OCI-LY7 (cell line): ENCODE measurements around the gene HS3ST3A1. TPM values are rescaled to one million over a fixed set of nuclear protein-coding genes. Genes with fewer than 3 reads are reported as not detected.

Experiments used
- BruUV-seq: library from RNA; stranded (reverse); fragments of 400-500 nt; replicated peaks from 2 replicates; lab custom pipeline; 2021; lab: Mats Ljungman, UMichigan
- CTCF ChIA-PET: fragments of 300-600 bp; sonication (Branson Sonifier 250); formaldehyde crosslinking; loops from one replicate; lab custom pipeline; 2022; ENCODE audit warnings: antibody characterized with exemption; ENCODE audit not compliant: unreplicated experiment; lab: Charles Lee
- POLR2A ChIA-PET: fragments of 300-600 bp; sonication (Branson Sonifier 250); formaldehyde crosslinking; loops from one replicate; lab custom pipeline; 2022; ENCODE audit warnings: antibody characterized with exemption; lab: Charles Lee
- DNase-seq: peaks from one replicate; pipeline ENCODE4 v3.0.0-alpha.2; 2015; ENCODE audit warnings: low spot score
- H2AFZ ChIP-seq: fragments of 200-600 bp; sonication (generic), shearing (Covaris generic); 2 replicates; pipeline ENCODE4 v1.6.1; 2014; ENCODE audit warnings: mild to moderate bottlenecking, antibody characterized with exemption, low read length, moderate library complexity
- H3K27ac ChIP-seq: fragments of 200-600 bp; sonication (generic); 2 replicates; pipeline ENCODE4 v1.5.1; 2014; ENCODE audit warnings: mixed run types, low read depth, mild to moderate bottlenecking, moderate library complexity, low read length, inconsistent platforms; ENCODE audit not compliant: poor library complexity, severe bottlenecking
- H3K36me3 ChIP-seq: fragments of 200-600 bp; sonication (generic); 2 replicates; pipeline ENCODE4 v1.6.1; 2014; ENCODE audit warnings: mild to moderate bottlenecking, antibody characterized with exemption, low read length, moderate library complexity, mixed read lengths; ENCODE audit not compliant: insufficient read depth
- H3K4me1 ChIP-seq: fragments of 200-600 bp; sonication (generic); 2 replicates; pipeline ENCODE4 v1.5.1; 2014; ENCODE audit warnings: mild to moderate bottlenecking, low read length; ENCODE audit not compliant: insufficient read depth, poor library complexity, severe bottlenecking
- H3K4me2 ChIP-seq: fragments of 200-600 bp; sonication (generic); 2 replicates; pipeline ENCODE4 v1.6.1; 2014; ENCODE audit warnings: mild to moderate bottlenecking, low read length
- H3K4me3 ChIP-seq: fragments of 200-600 bp; sonication (generic); 2 replicates; pipeline ENCODE4 v1.5.1; 2014; ENCODE audit warnings: mild to moderate bottlenecking, low read depth, low read length; ENCODE audit not compliant: poor library complexity, severe bottlenecking
- H3K79me2 ChIP-seq: fragments of 200-600 bp; sonication (generic); 2 replicates; pipeline ENCODE4 v1.6.1; 2016; ENCODE audit warnings: low read depth, mild to moderate bottlenecking, low read length, moderate library complexity, mixed read lengths; ENCODE audit not compliant: insufficient read depth
- H3K9me2 ChIP-seq: fragments of 200-600 bp; sonication (generic); 2 replicates; pipeline ENCODE4 v1.6.1; 2016; ENCODE audit warnings: mild to moderate bottlenecking, low read length, mixed read lengths; ENCODE audit not compliant: insufficient read depth
- H3K9me3 ChIP-seq: fragments of 200-600 bp; sonication (generic); 2 replicates; pipeline ENCODE4 v1.6.1; 2014; ENCODE audit warnings: mild to moderate bottlenecking, mixed run types, low read length, mixed read lengths
- H4K20me1 ChIP-seq: fragments of 200-600 bp; sonication (generic); 2 replicates; pipeline ENCODE4 v1.6.1; 2014; ENCODE audit warnings: mild to moderate bottlenecking, antibody characterized with exemption, low read length, moderate library complexity, mixed read lengths; ENCODE audit not compliant: insufficient read depth
- EZH2phosphoT487 ChIP-seq: fragments of 200-600 bp; sonication (generic); IDR thresholded peaks from 2 replicates; pipeline ENCODE4 v1.6.1; 2018; ENCODE audit warnings: low read depth, borderline replicate concordance, mild to moderate bottlenecking, mixed run types, antibody characterized with exemption, low read length, moderate library complexity, mixed read lengths
- intact Hi-C: fragments of 100-400 bp; cut with micrococcal nuclease; formaldehyde crosslinking; loops from one replicate; pipeline ENCODE4 v1.10.0; 2022; ENCODE audit not compliant: unreplicated experiment
- total RNA-seq, 2 experiments: library from RNA; depleted of rRNA in 1 of 2; stranded (reverse); fragments of >200 nt in 1 of 2; shearing (Covaris generic) in 1 of 2; gene quantifications; 2 replicates each; pipeline ENCODE4 v1.2.3, GENCODE V29; 2014 to 2022
- TF ChIP-seq, protein P1 (sequence below): fragments of 200-600 bp; sonication (generic); conservative IDR thresholded peaks from 2 replicates; pipeline ENCODE4 v1.5.1; 2014; ENCODE audit warnings: mild to moderate bottlenecking, antibody characterized with exemption, low read length, moderate library complexity, mixed read lengths

The HS3ST3A1 gene
- total RNA-seq, 2 experiments from 2014 or later = 0.72 TPM; not detected in 1

DNA sequence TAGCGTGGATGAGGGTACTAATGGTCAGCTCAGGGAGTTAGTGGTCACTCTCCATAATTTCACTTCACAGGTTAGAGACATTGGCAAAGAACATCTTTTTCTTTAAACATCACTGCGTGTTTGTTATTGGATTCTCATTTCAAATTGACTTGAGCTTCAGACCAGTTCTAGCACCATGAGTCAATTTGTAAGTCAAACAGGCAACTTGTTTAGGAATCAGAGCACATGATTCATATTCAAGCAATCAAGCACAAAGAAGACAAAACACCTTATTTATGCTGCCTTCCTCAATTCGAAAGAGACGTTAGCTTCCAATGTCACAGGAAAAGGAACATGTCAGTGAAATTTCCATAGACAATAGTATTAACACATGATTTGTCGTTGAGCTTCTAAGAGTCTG lies 62.3 kb downstream of the HS3ST3A1 start:
- H3K4me3 ChIP-seq = no peak overlapping the region

GRCh38 chr17:13538841-13539411 lies 62.8 kb downstream of the HS3ST3A1 start:
- no peak overlapping the region for H3K4me3 ChIP-seq
- H3K36me3 ChIP-seq = no peaks in the 10 kb centered on the region
- no peaks in the 10 kb centered on the region for H3K9me2 ChIP-seq
- intact Hi-C loops = no loop called here
- H3K4me2 ChIP-seq = no peak overlapping the region
- TF ChIP-seq EZH2phosphoT487 = no peak
- TF ChIP-seq, protein P1, sequence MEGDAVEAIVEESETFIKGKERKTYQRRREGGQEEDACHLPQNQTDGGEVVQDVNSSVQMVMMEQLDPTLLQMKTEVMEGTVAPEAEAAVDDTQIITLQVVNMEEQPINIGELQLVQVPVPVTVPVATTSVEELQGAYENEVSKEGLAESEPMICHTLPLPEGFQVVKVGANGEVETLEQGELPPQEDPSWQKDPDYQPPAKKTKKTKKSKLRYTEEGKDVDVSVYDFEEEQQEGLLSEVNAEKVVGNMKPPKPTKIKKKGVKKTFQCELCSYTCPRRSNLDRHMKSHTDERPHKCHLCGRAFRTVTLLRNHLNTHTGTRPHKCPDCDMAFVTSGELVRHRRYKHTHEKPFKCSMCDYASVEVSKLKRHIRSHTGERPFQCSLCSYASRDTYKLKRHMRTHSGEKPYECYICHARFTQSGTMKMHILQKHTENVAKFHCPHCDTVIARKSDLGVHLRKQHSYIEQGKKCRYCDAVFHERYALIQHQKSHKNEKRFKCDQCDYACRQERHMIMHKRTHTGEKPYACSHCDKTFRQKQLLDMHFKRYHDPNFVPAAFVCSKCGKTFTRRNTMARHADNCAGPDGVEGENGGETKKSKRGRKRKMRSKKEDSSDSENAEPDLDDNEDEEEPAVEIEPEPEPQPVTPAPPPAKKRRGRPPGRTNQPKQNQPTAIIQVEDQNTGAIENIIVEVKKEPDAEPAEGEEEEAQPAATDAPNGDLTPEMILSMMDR = no peak
- H3K79me2 ChIP-seq = no peaks in the 10 kb centered on the region
- no peak overlapping the region for H2AFZ ChIP-seq
- no peaks in the 10 kb centered on the region for H4K20me1 ChIP-seq
- POLR2A ChIA-PET = interaction anchor here (0.5 to 0.6 kb wide), 2 partner anchors 861 to 1298 kb away, joined by 3 read pairs; no protein-coding TSS in a partner anchor
- DNase-seq = no peak
- no TSS peak for BruUV-seq
- H3K27ac ChIP-seq = no peak overlapping the region
- no peaks in the 10 kb centered on the region for H3K4me1 ChIP-seq
- CTCF ChIA-PET = no interaction called here
- no peaks in the 10 kb centered on the region for H3K9me3 ChIP-seq

More for the DNA sequence above, 62.3 kb downstream of the HS3ST3A1 start:
- intact Hi-C loops = no loop called here
- no peak overlapping the region for H2AFZ ChIP-seq
- no peak overlapping the region for H3K4me2 ChIP-seq
- H3K4me1 ChIP-seq = no peaks in the 10 kb centered on the region
- no peaks in the 10 kb centered on the region for H3K9me3 ChIP-seq
- no peak for DNase-seq
- BruUV-seq = no TSS peak
- no peak overlapping the region for H3K27ac ChIP-seq
- no peaks in the 10 kb centered on the region for H3K9me2 ChIP-seq
- H3K36me3 ChIP-seq = no peaks in the 10 kb centered on the region
- ChIA-PET POLR2A (interaction anchor here (0.5 kb wide), 1 partner anchor 1298 kb away, joined by 3 read pairs; no protein-coding TSS in a partner anchor), CTCF (no interaction called here)
- H3K79me2 ChIP-seq = no peaks in the 10 kb centered on the region
- H4K20me1 ChIP-seq = no peaks in the 10 kb centered on the region
- TF ChIP-seq EZH2phosphoT487 = no peak

DNA sequence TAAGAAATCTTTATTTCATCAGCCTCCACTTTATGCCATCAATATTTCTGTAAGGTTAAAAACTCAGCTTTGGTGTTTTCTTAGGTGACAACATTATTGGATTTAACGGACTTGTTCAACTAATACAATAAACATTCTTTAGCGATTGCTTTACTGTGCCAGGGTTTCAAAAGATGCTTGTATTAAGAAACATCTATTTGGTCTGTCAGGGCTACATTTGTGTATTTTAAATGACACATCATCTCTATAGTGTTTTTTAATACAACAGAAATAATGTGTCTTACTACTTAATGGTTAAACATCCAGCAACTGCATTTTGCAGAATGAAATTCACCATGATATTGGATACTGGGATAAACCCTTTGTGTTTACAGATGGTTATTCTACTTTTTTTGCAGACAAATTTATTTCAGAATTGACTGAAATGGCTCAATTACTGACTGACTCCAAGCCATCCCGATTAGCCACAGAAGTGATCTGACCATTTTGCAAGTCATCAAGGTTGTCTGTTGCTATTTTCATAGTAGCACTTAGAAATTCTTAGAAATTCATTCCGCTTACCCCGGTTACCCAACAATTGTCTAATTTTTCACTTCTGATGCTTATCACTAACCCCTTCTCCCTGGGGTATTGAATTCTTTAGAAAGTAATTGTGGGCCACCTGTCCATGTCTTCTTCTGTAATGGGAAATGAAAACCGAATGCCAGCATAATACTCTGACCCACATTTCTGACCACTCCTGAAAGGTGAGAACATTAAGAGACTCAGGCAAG lies 63.7 kb downstream of the HS3ST3A1 start:
- CTCF ChIA-PET = no interaction called here
- TF ChIP-seq EZH2phosphoT487 = no peak
- TF ChIP-seq, protein P1 = no peak
- Histone ChIP-seq H3K27ac (no peak overlapping the region), H3K36me3 (no peaks in the 10 kb centered on the region), H3K4me1 (no peaks in the 10 kb centered on the region), H3K79me2 (no peaks in the 10 kb centered on the region), H3K4me2 (no peak overlapping the region), H2AFZ (no peak overlapping the region), H3K9me3 (no peaks in the 10 kb centered on the region), H4K20me1 (no peaks in the 10 kb centered on the region), H3K4me3 (no peak overlapping the region), H3K9me2 (no peaks in the 10 kb centered on the region)
- no TSS peak for BruUV-seq
- POLR2A ChIA-PET = no interaction called here
- intact Hi-C loops = no loop called here
- DNase-seq = no peak
